A549 (cell line): ENCODE data around the gene ANKRD33B.

Experiments
- TF ChIP-seq, protein P1 (sequence below): IDR thresholded peaks from 2 replicates; pipeline ENCODE4 v1.6.1; 2012
- TF ChIP-seq, protein P2 (sequence below): IDR thresholded peaks from 2 replicates; pipeline ENCODE4 v1.6.1; 2012

DNA sequence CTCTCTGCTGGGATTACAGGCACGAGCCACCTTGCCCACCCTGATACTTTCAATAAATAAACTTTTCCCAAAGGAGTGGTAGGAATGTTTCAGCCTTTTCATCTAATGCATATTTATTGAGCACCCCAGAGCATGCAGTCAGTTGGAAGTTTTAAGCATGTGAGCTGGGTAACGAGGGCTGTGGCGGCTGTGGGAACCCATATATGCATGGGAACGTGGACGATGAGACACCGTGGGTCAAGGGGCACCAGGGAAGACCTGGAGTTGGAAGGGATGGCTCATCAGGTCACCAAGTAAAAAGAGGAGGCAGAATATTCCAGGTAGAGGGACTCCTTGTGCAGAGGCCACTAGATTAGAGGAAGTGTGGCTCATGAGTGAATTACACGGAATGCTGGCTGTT is 64.7 kb downstream of the ANKRD33B start:
- TF ChIP-seq, protein P1, sequence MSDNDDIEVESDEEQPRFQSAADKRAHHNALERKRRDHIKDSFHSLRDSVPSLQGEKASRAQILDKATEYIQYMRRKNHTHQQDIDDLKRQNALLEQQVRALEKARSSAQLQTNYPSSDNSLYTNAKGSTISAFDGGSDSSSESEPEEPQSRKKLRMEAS: no peak
- TF ChIP-seq, protein P2, sequence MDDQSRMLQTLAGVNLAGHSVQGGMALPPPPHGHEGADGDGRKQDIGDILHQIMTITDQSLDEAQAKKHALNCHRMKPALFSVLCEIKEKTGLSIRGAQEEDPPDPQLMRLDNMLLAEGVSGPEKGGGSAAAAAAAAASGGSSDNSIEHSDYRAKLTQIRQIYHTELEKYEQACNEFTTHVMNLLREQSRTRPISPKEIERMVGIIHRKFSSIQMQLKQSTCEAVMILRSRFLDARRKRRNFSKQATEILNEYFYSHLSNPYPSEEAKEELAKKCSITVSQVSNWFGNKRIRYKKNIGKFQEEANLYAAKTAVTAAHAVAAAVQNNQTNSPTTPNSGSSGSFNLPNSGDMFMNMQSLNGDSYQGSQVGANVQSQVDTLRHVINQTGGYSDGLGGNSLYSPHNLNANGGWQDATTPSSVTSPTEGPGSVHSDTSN: no peak
